H1 (cell line): Measurements from ENCODE around the gene PROK2. TPM values are rescaled to one million over a fixed set of nuclear protein-coding genes. Genes with fewer than 3 reads are reported as not detected.

Source experiments
- CTCF ChIA-PET: fragments of 300-600 bp; sonication (Branson Sonifier 250); formaldehyde crosslinking; loops from one replicate; lab custom pipeline; 2021; ENCODE audit not compliant: partially characterized antibody; lab: Charles Lee
- POLR2A ChIA-PET: fragments of 300-600 bp; sonication (Branson Sonifier 250); formaldehyde crosslinking; loops from one replicate; lab custom pipeline; 2021; ENCODE audit warnings: inconsistent platforms; ENCODE audit not compliant: partially characterized antibody; lab: Charles Lee
- DNase-seq, 2 experiments: peaks; one replicate each; pipeline versions ENCODE4 v3.0.0 to v3.0.0-alpha.2; 2010 to 2022; ENCODE audit warnings: low spot score in 2 of 2, low read depth in 1 of 2, mixed read lengths in 1 of 2
- FAIRE-seq: peaks from 2 replicates; lab custom pipeline; 2011; peaks lifted over from hg19 to GRCh38; lab: Jason Lieb, UNC
- H2AFZ ChIP-seq: 2 replicates; pipeline ENCODE4 v1.8.1; 2012; ENCODE audit warnings: low read length, inconsistent platforms
- H2AK5ac ChIP-seq: 2 replicates; pipeline ENCODE4 v1.6.1; 2013; ENCODE audit warnings: low read depth, low read length
- H2BK120ac ChIP-seq: replicated peaks from 2 replicates; pipeline ENCODE3; 2013; ENCODE audit warnings: low read depth, low read length, inconsistent platforms
- H2BK12ac ChIP-seq: 2 replicates; pipeline ENCODE4 v1.6.1; 2013; ENCODE audit warnings: low read depth, low read length
- H2BK15ac ChIP-seq: 2 replicates; pipeline ENCODE4 v1.6.1; 2013; ENCODE audit warnings: low read length
- H2BK20ac ChIP-seq: 2 replicates; pipeline ENCODE4 v1.6.1; 2013; ENCODE audit warnings: low read length
- H2BK5ac ChIP-seq: 2 replicates; pipeline ENCODE4 v1.6.1; 2013; ENCODE audit warnings: low read depth, low read length
- H3K14ac ChIP-seq: 2 replicates; pipeline ENCODE4 v1.6.1; 2013; ENCODE audit warnings: inconsistent platforms; ENCODE audit not compliant: insufficient read length
- H3K18ac ChIP-seq: 2 replicates; pipeline ENCODE4 v1.6.1; 2013; ENCODE audit warnings: low read length; ENCODE audit errors: extremely low read depth
- H3K23ac ChIP-seq: 2 replicates; pipeline ENCODE4 v1.6.1; 2013; ENCODE audit warnings: inconsistent platforms; ENCODE audit not compliant: insufficient read length
- H3K23me2 ChIP-seq: 2 replicates; pipeline ENCODE4 v1.6.1; 2013; ENCODE audit warnings: low read depth, low read length
- H3K27ac ChIP-seq: 2 replicates; pipeline ENCODE4 v1.6.1; 2011; ENCODE audit warnings: low read depth, low read length, inconsistent platforms
- H3K27me3 ChIP-seq, 4 experiments: replicated peaks in 1 of 4; 1 replicate in 1 of 4; 2 replicates in 3 of 4; pipeline versions ENCODE4 v1.6.1 to v1.8.1; 2011 to 2013; ENCODE audit warnings: low read length in 3 of 4, mild to moderate bottlenecking in 3 of 4, inconsistent platforms in 2 of 4, mixed read lengths in 2 of 4, moderate library complexity in 1 of 4; ENCODE audit not compliant: control insufficient read depth in 3 of 4, insufficient read depth in 3 of 4; ENCODE audit errors: extremely low read depth in 1 of 4
- H3K36me3 ChIP-seq, 4 experiments: 2 replicates each; pipeline versions ENCODE4 v1.6.1 to v1.8.1; 2011 to 2013; ENCODE audit warnings: mild to moderate bottlenecking in 4 of 4, low read length in 3 of 4, moderate library complexity in 2 of 4, control low read depth in 1 of 4, inconsistent platforms in 1 of 4; ENCODE audit not compliant: insufficient read depth in 4 of 4, control insufficient read depth in 2 of 4
- H3K4ac ChIP-seq: replicated peaks from 2 replicates; pipeline ENCODE3; 2013; ENCODE audit warnings: low read length, low read depth, mixed read lengths, inconsistent platforms; ENCODE audit not compliant: insufficient read length
- H3K4me1 ChIP-seq, 4 experiments: replicated peaks in 1 of 4; 1 replicate in 1 of 4; 2 replicates in 3 of 4; pipeline versions ENCODE4 v1.6.1 to v1.8.1; 2011 to 2013; ENCODE audit warnings: low read length in 3 of 4, inconsistent platforms in 2 of 4, mixed read lengths in 1 of 4; ENCODE audit not compliant: insufficient read depth in 4 of 4, control insufficient read depth in 3 of 4
- H3K4me2 ChIP-seq, 2 experiments: 2 replicates each; pipeline versions ENCODE4 v1.6.1 to v1.8.1; 2011 to 2013; ENCODE audit warnings: low read depth in 2 of 2, low read length in 2 of 2, control low read depth in 1 of 2, inconsistent platforms in 1 of 2, mild to moderate bottlenecking in 1 of 2; ENCODE audit not compliant: insufficient read depth in 1 of 2
- H3K4me3 ChIP-seq, 4 experiments: fragments of 200-600, 300-600 bp in 1 of 4; sonication (generic), shearing (Covaris generic), sonication (Bioruptor Twin) in 1 of 4; 2 replicates each; pipeline versions ENCODE4 v1.5.1 to v1.8.1; 2011 to 2016; ENCODE audit warnings: low read length in 4 of 4, low read depth in 3 of 4, control low read depth in 2 of 4, inconsistent platforms in 2 of 4, mild to moderate bottlenecking in 2 of 4, mixed read lengths in 1 of 4, moderate library complexity in 1 of 4; ENCODE audit not compliant: insufficient read depth in 2 of 4; ENCODE audit errors: extremely low read depth in 1 of 4
- H3K56ac ChIP-seq: replicated peaks from 2 replicates; pipeline ENCODE3; 2013; ENCODE audit warnings: low read depth, mild to moderate bottlenecking, mixed read lengths, low read length, inconsistent platforms; ENCODE audit not compliant: insufficient read length
- H3K79me1 ChIP-seq: 2 replicates; pipeline ENCODE4 v1.6.1; 2013; ENCODE audit warnings: low read depth, low read length, control low read depth
- H3K79me2 ChIP-seq, 2 experiments: 2 replicates each; pipeline versions ENCODE4 v1.6.1 to v1.8.1; 2012 to 2013; ENCODE audit warnings: low read length in 2 of 2, mild to moderate bottlenecking in 2 of 2, inconsistent platforms in 1 of 2; ENCODE audit not compliant: insufficient read depth in 2 of 2, control insufficient read depth in 1 of 2
- H3K9ac ChIP-seq, 4 experiments: replicated peaks in 1 of 4; 1 replicate in 1 of 4; 2 replicates in 3 of 4; pipeline versions ENCODE4 v1.6.1 to v1.8.1; 2011 to 2013; ENCODE audit warnings: low read depth in 3 of 4, low read length in 3 of 4, control low read depth in 2 of 4, mild to moderate bottlenecking in 2 of 4, moderate library complexity in 2 of 4, inconsistent platforms in 1 of 4; ENCODE audit errors: extremely low read depth in 1 of 4
- H3K9me3 ChIP-seq, 2 experiments: 2 replicates each; pipeline versions ENCODE4 v1.6.1 to v1.8.1; 2012 to 2013; ENCODE audit warnings: mild to moderate bottlenecking in 2 of 2, moderate library complexity in 2 of 2, control low read depth in 1 of 2, inconsistent platforms in 1 of 2, low read depth in 1 of 2, low read length in 1 of 2, mixed read lengths in 1 of 2; ENCODE audit not compliant: insufficient read depth in 2 of 2
- H4K20me1 ChIP-seq, 2 experiments: replicated peaks in 1 of 2; 2 replicates each; pipeline versions ENCODE3 to v1.8.1; 2011 to 2013; ENCODE audit warnings: inconsistent platforms in 2 of 2, low read length in 2 of 2, mild to moderate bottlenecking in 1 of 2; ENCODE audit not compliant: insufficient read depth in 2 of 2, control insufficient read depth in 1 of 2
- H4K5ac ChIP-seq: 2 replicates; pipeline ENCODE4 v1.6.1; 2013; ENCODE audit warnings: low read length, low read depth, mixed read lengths, inconsistent platforms; ENCODE audit not compliant: insufficient read length
- H4K8ac ChIP-seq: 2 replicates; pipeline ENCODE4 v1.8.0; 2013; ENCODE audit warnings: mild to moderate bottlenecking, moderate library complexity, low read length, inconsistent platforms; ENCODE audit not compliant: insufficient read depth; ENCODE audit errors: extremely low read depth
- H4K91ac ChIP-seq: replicated peaks from 2 replicates; pipeline ENCODE3; 2013; ENCODE audit warnings: low read length, mixed read lengths, inconsistent platforms; ENCODE audit not compliant: insufficient read length
- ASH2L ChIP-seq: fragments of 200-600, 300-600 bp; sonication (generic); IDR thresholded peaks from one replicate; pipeline ENCODE4 v1.7.1; 2017; ENCODE audit warnings: low read length
- CEBPB ChIP-seq: IDR thresholded peaks from 2 replicates; pipeline ENCODE4 v1.6.1; 2012; ENCODE audit warnings: low read depth, low read length
- EGR1 ChIP-seq: IDR thresholded peaks from 2 replicates; pipeline ENCODE4 v1.6.1; 2011; ENCODE audit warnings: low read depth, low read length, borderline replicate concordance
- EP300 ChIP-seq, 2 experiments: IDR thresholded peaks; 1 replicate in 1 of 2; 2 replicates in 1 of 2; pipeline ENCODE4 v1.6.1; 2011 to 2012; ENCODE audit warnings: low read depth in 2 of 2, low read length in 2 of 2, mild to moderate bottlenecking in 2 of 2, borderline replicate concordance in 1 of 2, inconsistent platforms in 1 of 2, moderate library complexity in 1 of 2
- EZH2 ChIP-seq: fragments of 200-600 bp; sonication (generic); IDR thresholded peaks from 2 replicates; pipeline ENCODE4 v1.7.1; 2012; ENCODE audit warnings: low read depth, mild to moderate bottlenecking, moderate library complexity, low read length, inconsistent platforms; ENCODE audit not compliant: severe bottlenecking
- GABPA ChIP-seq: IDR thresholded peaks from 2 replicates; pipeline ENCODE4 v1.6.1; 2011; ENCODE audit warnings: mild to moderate bottlenecking, low read length, moderate library complexity, borderline replicate concordance; ENCODE audit not compliant: insufficient read depth
- JUN ChIP-seq: IDR thresholded peaks from 2 replicates; pipeline ENCODE4 v1.6.1; 2011; ENCODE audit warnings: low read depth, mild to moderate bottlenecking, improper control_type of control experiment, low read length
- KDM4A ChIP-seq: IDR thresholded peaks from one replicate; pipeline ENCODE4 v1.7.1; 2012; ENCODE audit warnings: low read depth, mild to moderate bottlenecking, moderate library complexity, low read length, inconsistent platforms; ENCODE audit not compliant: severe bottlenecking
- NRF1 ChIP-seq: IDR thresholded peaks from 2 replicates; pipeline ENCODE4 v1.6.1; 2011; ENCODE audit warnings: mild to moderate bottlenecking, low read depth, low read length, improper control_type of control experiment
- PHF8 ChIP-seq: fragments of 200-600 bp; sonication (generic); conservative IDR thresholded peaks from 2 replicates; pipeline ENCODE4 v1.7.1; 2012; ENCODE audit warnings: low read depth, mild to moderate bottlenecking, inconsistent platforms, low read length, moderate library complexity
- POU5F1 ChIP-seq: IDR thresholded peaks from 2 replicates; pipeline ENCODE4 v1.6.1; 2011; ENCODE audit warnings: low read depth, mild to moderate bottlenecking, low read length, moderate library complexity
- SIN3A ChIP-seq, 2 experiments: IDR thresholded peaks in 1 of 2; conservative IDR thresholded peaks in 1 of 2; 2 replicates each; pipeline ENCODE4 v1.6.1; 2011 to 2012; ENCODE audit warnings: low read length in 2 of 2, improper control_type of control experiment in 1 of 2, low read depth in 1 of 2, mild to moderate bottlenecking in 1 of 2
- SIRT6 ChIP-seq: IDR thresholded peaks from one replicate; pipeline ENCODE4 v1.7.1; 2012; ENCODE audit warnings: low read length, inconsistent platforms
- SP4 ChIP-seq: IDR thresholded peaks from 2 replicates; pipeline ENCODE4 v1.6.1; 2012; ENCODE audit warnings: low read length, inconsistent platforms
- SRF ChIP-seq: IDR thresholded peaks from 2 replicates; pipeline ENCODE4 v1.6.1; 2011; ENCODE audit warnings: mild to moderate bottlenecking, low read depth, low read length, moderate library complexity
- YY1 ChIP-seq: IDR thresholded peaks from 2 replicates; pipeline ENCODE4 v1.6.1; 2011; ENCODE audit warnings: low read depth, mild to moderate bottlenecking, low read length
- polyA plus RNA-seq, 7 experiments: library from polyadenylated mRNA; depleted of rRNA in 3 of 7; stranded (reverse) in 5 of 7; unstranded in 2 of 7; fragments of >200 nt in 5 of 7; fragments of 200-250 nt in 2 of 7; gene quantifications; 1 replicate in 5 of 7; 2 replicates in 1 of 7; 4 replicates in 1 of 7; pipeline versions ENCODE4 v1.2.1 to v1.2.3, GENCODE V29; 2011 to 2013; ENCODE audit warnings: missing spikeins in 2 of 7, mixed read lengths in 2 of 7
- total RNA-seq: library from RNA; stranded (reverse); fragmentation: NEBNext Ultra II Directional; extraction: Animal tissue kit (Norgen Biotek cat#: 25700); gene quantifications from 2 replicates; pipeline ENCODE4 v1.2.1, GENCODE V29; 2021

The PROK2 gene
- total and polyA plus RNA-seq, 2 of the 8 experiments (the other 6 are each of a cell fraction or from before 2014, with no cell fraction given): 0.50 to 1.8 TPM

- Histone ChIP-seq H3K4me2 (peak overlapping the region; percentile 87 to 97), H4K5ac (no peak overlapping the region), H4K8ac (no peak overlapping the region), H2BK15ac (no peak overlapping the region), H3K79me1 (no peaks in the 10 kb centered on the region; the same call in 1 of the 2 replicates), H3K56ac (no peak overlapping the region), H2BK120ac (no peak overlapping the region), H4K20me1 (peaks cover 0 to 5% of the 10 kb centered on the region in 2 experiments), H3K9me3 (no peaks in the 10 kb centered on the region), H3K27me3 (peaks cover 3 to 19% (median 16%) of the 10 kb centered on the region in 4 experiments), H3K18ac (no peak overlapping the region), H2BK20ac (no peak overlapping the region), H3K36me3 (no peaks in the 10 kb centered on the region), H2AK5ac (no peak overlapping the region), H3K14ac (no peak overlapping the region), H4K91ac (no peak overlapping the region), H3K4ac (no peak overlapping the region), H3K4me1 (peaks cover 6 to 18% (median 8%) of the 10 kb centered on the region in 4 experiments), H3K23me2 (peaks cover 9% of the 10 kb centered on the region), H2BK5ac (no peak overlapping the region), H3K27ac (no peak overlapping the region), H3K23ac (no peak overlapping the region), H3K9ac (no peak overlapping the region), H2BK12ac (no peak overlapping the region), H3K4me3 (peak overlapping the region; percentile 67 to 84 (median 76); a peak in 5 of 8 replicates), H2AFZ (no peak overlapping the region), H3K79me2 (no peaks in the 10 kb centered on the region)
- ChIA-PET POLR2A (interaction anchor here (1.3 to 2.1 kb wide), 2 partner anchors 10 to 149 kb away, joined by 3 to 5 read pairs; no protein-coding TSS in a partner anchor), CTCF (interaction anchor here (0.5 to 3.4 kb wide), 4 partner anchors 9 to 980 kb away, joined by 3 to 18 read pairs (median 4); no protein-coding TSS in a partner anchor)
- DNase-seq (no peak), FAIRE-seq (no peak)
- TF ChIP-seq PHF8: no peak
- no peak for TF ChIP-seq CEBPB
- TF ChIP-seq KDM4A: no peak
- no peak for TF ChIP-seq POU5F1
- no peak for TF ChIP-seq EGR1
- TF ChIP-seq YY1: no peak
- TF ChIP-seq SIRT6: no peak
- TF ChIP-seq NRF1: no peak
- TF ChIP-seq SP4: no peak
- TF ChIP-seq SRF: no peak
- no peak for TF ChIP-seq JUN
- no peak for TF ChIP-seq EZH2
- TF ChIP-seq SIN3A (conservative IDR thresholded peaks at IDR 0.05 in 1 of 2, IDR thresholded peaks at IDR 0.05 in 1 of 2; ENCODE audit: low read depth in 1 of 2, low read length in 2 of 2): no peak
- TF ChIP-seq ASH2L: no peak
- no peak for TF ChIP-seq EP300 (IDR thresholded peaks at IDR 0.05; ENCODE audit: borderline replicate concordance in 1 of 2, low read depth in 2 of 2, low read length in 2 of 2)
- TF ChIP-seq GABPA: no peak
These were observed 60.8 kb downstream of the PROK2 start for GRCh38 chr3:71724171-71724453.
